Activated T-helper 2 cell treated with anti-CD3 and anti-CD28 coated beads, Interferon-gamma antibody, Interleukin-2, Interleukin-4, amounts not matched to agents 10 μg/mL and 5 μg/mL and 100 μg/mL, durations not matched to agents 14 hours and 24 hours and 36 hours (primary cell): Measurements from ENCODE around the gene GHRL. TPM values are rescaled to one million over a fixed set of nuclear protein-coding genes. Genes with fewer than 3 reads are reported as not detected.
A peak's percentile ranks its signal among the peaks of the same experiment; 100 is the strongest.

Source experiments
- DNase-seq: peaks from one replicate; pipeline ENCODE4 v3.0.0; 2021; ENCODE audit warnings: low spot score
- H3K27ac Mint-ChIP-seq: one replicate; pipeline ENCODE4 v1.8.0; 2021; ENCODE audit warnings: mixed read lengths
- H3K27me3 Mint-ChIP-seq: one replicate; pipeline ENCODE4 v1.8.0; 2021; ENCODE audit warnings: low read depth, mixed read lengths
- H3K36me3 Mint-ChIP-seq: one replicate; pipeline ENCODE4 v1.8.0; 2021; ENCODE audit warnings: low read depth, mixed read lengths
- H3K4me1 Mint-ChIP-seq: one replicate; pipeline ENCODE4 v1.8.0; 2021; ENCODE audit warnings: low read depth, mixed read lengths
- H3K4me3 Mint-ChIP-seq: one replicate; pipeline ENCODE4 v1.8.0; 2021; ENCODE audit warnings: low read depth, mild to moderate bottlenecking, moderate library complexity, mixed read lengths
- H3K9me3 Mint-ChIP-seq: one replicate; pipeline ENCODE4 v1.8.0; 2021; ENCODE audit warnings: mixed read lengths
- intact Hi-C: fragments of 100-400 bp; cut with micrococcal nuclease; formaldehyde crosslinking; loops from one replicate; pipeline ENCODE4 v1.15.1; 2023
- total RNA-seq: library from RNA; stranded (reverse); gene quantifications from 2 replicates; pipeline ENCODE4 v1.2.3, GENCODE V29; 2022

The GHRL gene
- total RNA-seq, 1 donor from 2014 or later, result 0.98 TPM

- Mint-ChIP-seq H3K4me1 (peaks cover 3% of the 10 kb centered on the region), H3K36me3 (no peaks in the 10 kb centered on the region), H3K27me3 (peaks cover 6% of the 10 kb centered on the region), H3K27ac (no peak overlapping the region), H3K9me3 (no peaks in the 10 kb centered on the region), H3K4me3 (no peak overlapping the region)
- intact Hi-C loops, result no loop called here
- no peak for DNase-seq
Measured at GRCh38 chr3:10334459-10334858, 41.7 kb upstream of the GHRL start.

- H3K9me3 Mint-ChIP-seq, result no peaks in the 10 kb centered on the region
- H3K27ac Mint-ChIP-seq, result no peak overlapping the region
- H3K27me3 Mint-ChIP-seq, result peaks cover 10% of the 10 kb centered on the region
- no peak overlapping the region for H3K4me3 Mint-ChIP-seq
- intact Hi-C loops, result no loop called here
- peaks cover 3% of the 10 kb centered on the region for H3K4me1 Mint-ChIP-seq
- no peaks in the 10 kb centered on the region for H3K36me3 Mint-ChIP-seq
- DNase-seq, result no peak
Measured at GRCh38 chr3:10334042-10334441, 41.3 kb upstream of the GHRL start.

GRCh38 chr3:10333349-10333650, 40.6 kb upstream of the GHRL start:
- Mint-ChIP-seq H3K36me3 (no peaks in the 10 kb centered on the region), H3K9me3 (no peaks in the 10 kb centered on the region), H3K27me3 (peaks cover 15% of the 10 kb centered on the region), H3K27ac (no peak overlapping the region), H3K4me1 (peaks cover 3% of the 10 kb centered on the region), H3K4me3 (no peak overlapping the region)
- intact Hi-C loops, result no loop called here
- DNase-seq, result no peak

DNA sequence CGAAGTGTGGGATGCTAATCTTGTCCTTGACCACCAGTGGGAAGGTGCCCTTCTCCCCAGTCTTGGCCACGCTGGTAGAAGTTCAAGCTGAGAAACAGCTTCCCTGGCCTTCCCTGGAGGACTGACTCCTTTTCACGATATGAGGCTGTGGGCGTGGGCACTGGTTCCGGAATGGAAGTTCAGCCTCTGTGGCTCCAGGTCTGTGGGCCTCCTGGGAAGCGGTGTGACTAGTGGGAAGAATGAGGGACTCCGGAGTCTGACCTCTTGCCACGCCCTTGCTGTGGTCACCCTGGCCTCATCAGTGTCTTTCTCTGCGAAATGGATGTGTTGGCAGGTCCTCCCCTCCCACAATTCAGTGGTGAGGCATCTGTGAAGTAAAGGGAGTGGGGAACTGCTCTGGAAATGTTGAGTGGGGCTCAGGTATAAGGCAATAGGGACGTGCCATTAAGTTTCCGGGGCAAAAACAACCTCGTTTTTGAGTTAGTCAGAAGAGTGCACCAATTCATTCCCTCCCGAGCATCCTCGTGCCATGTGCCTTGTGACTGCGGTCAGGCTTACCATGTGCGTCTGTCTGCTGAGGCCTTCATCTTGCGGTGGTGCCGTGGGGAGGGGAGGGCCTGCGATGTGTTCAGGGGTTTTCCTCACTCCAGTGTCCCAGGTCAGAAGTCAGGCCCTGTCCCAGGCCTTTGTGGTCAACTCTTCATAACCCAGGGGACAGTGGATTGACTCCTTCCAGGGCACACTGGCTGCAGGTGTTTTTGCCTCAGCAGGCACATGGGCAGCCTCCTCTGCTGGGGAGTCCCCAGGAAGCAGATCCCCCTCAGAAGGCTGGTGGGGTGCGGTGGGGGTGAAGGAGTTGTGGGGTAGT, 40.0 kb upstream of the GHRL start:
- Mint-ChIP-seq H3K4me3 (no peak overlapping the region), H3K9me3 (no peaks in the 10 kb centered on the region)
- intact Hi-C loops, result no loop called here

DNA sequence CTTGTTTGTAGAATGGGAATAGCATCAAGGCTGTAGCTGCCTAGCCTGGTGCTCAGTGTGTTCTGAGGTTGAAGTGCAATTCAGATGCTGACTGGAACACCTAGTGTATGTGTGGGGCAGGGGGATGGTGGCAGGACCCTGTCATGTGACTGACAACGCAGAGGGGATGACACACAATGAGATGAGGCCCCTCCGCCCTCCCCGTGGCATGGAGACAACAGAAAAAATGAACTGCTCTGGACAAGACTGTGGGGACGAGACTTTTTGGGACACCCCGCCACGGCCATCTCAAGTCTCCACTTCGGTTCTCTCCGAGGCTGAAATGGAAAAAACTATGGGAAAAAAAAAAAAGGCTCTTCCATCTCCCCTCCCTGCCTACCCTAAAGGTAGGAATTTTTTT, 38.6 kb upstream of the GHRL start:
- H3K27me3 Mint-ChIP-seq, result peaks cover 23% of the 10 kb centered on the region

More for the DNA sequence above, 40.0 kb upstream of the GHRL start:
- Mint-ChIP-seq H3K4me1 (peaks cover 3% of the 10 kb centered on the region), H3K27me3 (peaks cover 16% of the 10 kb centered on the region), H3K27ac (no peak overlapping the region), H3K36me3 (no peaks in the 10 kb centered on the region)
- no peak for DNase-seq

DNA sequence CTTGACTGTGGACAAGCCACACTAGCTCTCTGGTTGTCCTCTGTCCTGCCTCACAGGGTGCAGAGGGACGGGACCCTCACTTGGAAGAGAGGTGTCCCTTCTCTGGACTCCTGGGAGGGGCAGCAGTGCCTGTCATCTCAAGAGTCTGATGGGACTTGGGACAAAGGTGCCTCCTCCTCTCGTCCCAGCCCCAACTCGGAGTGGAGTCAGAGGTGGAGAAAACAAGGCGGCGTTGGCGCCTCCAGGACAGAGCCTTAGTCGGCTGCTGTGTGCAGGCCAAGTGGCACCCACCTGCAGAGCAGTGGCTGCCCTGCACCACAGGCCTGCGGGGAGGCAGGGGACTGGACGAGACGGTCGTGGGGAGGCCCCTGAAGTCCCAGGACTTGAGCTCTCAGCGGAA, 37.6 kb upstream of the GHRL start:
- Mint-ChIP-seq H3K27me3 (peaks cover 25% of the 10 kb centered on the region), H3K27ac (no peak overlapping the region), H3K9me3 (no peaks in the 10 kb centered on the region), H3K4me1 (peaks cover 3% of the 10 kb centered on the region), H3K36me3 (no peaks in the 10 kb centered on the region), H3K4me3 (no peak overlapping the region)
- intact Hi-C loops, result no loop called here
- DNase-seq, result no peak

More for the DNA sequence above, 38.6 kb upstream of the GHRL start:
- H3K36me3 Mint-ChIP-seq, result no peaks in the 10 kb centered on the region
- H3K27ac Mint-ChIP-seq, result no peak overlapping the region
- peaks cover 3% of the 10 kb centered on the region for H3K4me1 Mint-ChIP-seq
- no peak overlapping the region for H3K4me3 Mint-ChIP-seq
- intact Hi-C loops, result no loop called here
- DNase-seq, result no peak
- no peaks in the 10 kb centered on the region for H3K9me3 Mint-ChIP-seq

DNA sequence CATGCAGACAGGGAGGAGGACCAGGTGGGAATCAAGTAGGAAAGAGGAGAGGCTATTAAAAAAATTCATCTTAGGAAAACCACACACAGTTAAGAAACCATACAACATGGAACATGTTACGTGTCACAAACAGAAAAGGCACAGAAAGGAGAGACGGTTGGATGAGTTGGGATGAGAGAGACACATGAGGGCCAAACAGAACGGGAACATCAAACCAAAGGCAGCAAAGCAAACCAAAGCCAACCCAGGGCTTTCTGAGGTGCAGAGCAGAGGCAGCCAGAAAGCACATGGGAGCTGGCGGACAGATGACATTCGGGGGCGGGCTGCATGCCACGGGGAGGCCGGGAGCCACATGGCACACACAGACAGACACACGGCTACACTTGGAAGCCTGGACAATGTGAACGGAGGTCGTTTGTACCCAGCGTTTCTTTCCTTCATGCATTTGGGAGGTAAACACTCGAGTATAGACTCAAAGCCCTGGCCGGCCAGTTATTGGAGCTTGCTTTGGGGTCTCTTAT, 36.8 kb upstream of the GHRL start:
- no peaks in the 10 kb centered on the region for H3K4me1 Mint-ChIP-seq
- H3K36me3 Mint-ChIP-seq, result no peaks in the 10 kb centered on the region
- H3K27ac Mint-ChIP-seq, result no peak overlapping the region
- H3K9me3 Mint-ChIP-seq, result no peaks in the 10 kb centered on the region
- intact Hi-C loops, result no loop called here
- no peak overlapping the region for H3K4me3 Mint-ChIP-seq
- no peak for DNase-seq
- H3K27me3 Mint-ChIP-seq, result peaks cover 31% of the 10 kb centered on the region

GRCh38 chr3:10328460-10329071, 35.8 kb upstream of the GHRL start:
- Mint-ChIP-seq H3K4me3 (no peak overlapping the region), H3K36me3 (no peaks in the 10 kb centered on the region), H3K27ac (no peak overlapping the region), H3K27me3 (peaks cover 34% of the 10 kb centered on the region), H3K4me1 (no peaks in the 10 kb centered on the region), H3K9me3 (no peaks in the 10 kb centered on the region)
- intact Hi-C loops, result no loop called here
- no peak for DNase-seq

GRCh38 chr3:10327592-10327991, 34.8 kb upstream of the GHRL start:
- H3K9me3 Mint-ChIP-seq, result no peaks in the 10 kb centered on the region
- DNase-seq, result no peak
- no peaks in the 10 kb centered on the region for H3K36me3 Mint-ChIP-seq
- H3K27me3 Mint-ChIP-seq, result peaks cover 34% of the 10 kb centered on the region
- no peak overlapping the region for H3K4me3 Mint-ChIP-seq
- intact Hi-C loops, result no loop called here
- no peak overlapping the region for H3K27ac Mint-ChIP-seq
- H3K4me1 Mint-ChIP-seq, result no peaks in the 10 kb centered on the region

DNA sequence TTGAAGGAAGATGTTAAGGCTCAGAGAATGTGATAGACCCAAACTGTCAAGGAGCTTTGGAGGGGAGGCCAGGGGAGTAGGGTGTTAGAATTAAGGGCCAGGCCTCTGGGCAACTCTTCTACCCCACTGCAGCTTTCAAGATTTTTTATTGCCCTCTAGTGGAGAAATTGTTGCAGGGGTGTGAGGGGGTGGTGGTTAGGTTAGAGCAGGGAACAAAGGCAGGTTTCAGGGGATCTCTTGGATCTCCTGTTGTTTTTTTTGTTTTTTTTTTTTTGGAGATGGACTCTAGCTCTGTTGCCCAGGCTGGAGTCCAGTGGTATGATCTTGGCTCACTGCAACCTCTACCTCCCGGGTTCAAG, 29.6 kb upstream of the GHRL start:
- peaks cover 21% of the 10 kb centered on the region for H3K36me3 Mint-ChIP-seq
- intact Hi-C loops, result loop anchor here (1.0 to 5.0 kb wide), 5 partner anchors 205 to 1360 kb away; partner anchors contain the start of genes BRK1, BRPF1, CRELD1 and FANCD2
- H3K9me3 Mint-ChIP-seq, result no peaks in the 10 kb centered on the region
- H3K27ac Mint-ChIP-seq, result no peak overlapping the region
- DNase-seq, result no peak
- peaks cover 15% of the 10 kb centered on the region for H3K27me3 Mint-ChIP-seq
- peaks cover 14% of the 10 kb centered on the region for H3K4me1 Mint-ChIP-seq
- H3K4me3 Mint-ChIP-seq, result no peak overlapping the region

GRCh38 chr3:10321630-10322351, 29.0 kb upstream of the GHRL start:
- H3K27me3 Mint-ChIP-seq, result peaks cover 14% of the 10 kb centered on the region
- H3K4me3 Mint-ChIP-seq, result peak overlapping the region; percentile 93
- no peaks in the 10 kb centered on the region for H3K9me3 Mint-ChIP-seq
- peaks cover 14% of the 10 kb centered on the region for H3K4me1 Mint-ChIP-seq
- peaks cover 24% of the 10 kb centered on the region for H3K36me3 Mint-ChIP-seq
- DNase-seq, result no peak
- H3K27ac Mint-ChIP-seq, result peak overlapping the region; percentile 79
- intact Hi-C loops, result loop anchor here (1.0 to 5.0 kb wide), 6 partner anchors 204 to 1359 kb away; partner anchors contain the start of genes BRK1, BRPF1, CRELD1 and FANCD2

- intact Hi-C loops, result loop anchor here (5.0 kb wide), 4 partner anchors 203 to 1358 kb away; partner anchors contain the start of genes BRK1, BRPF1, CRELD1 and RAD18
- H3K36me3 Mint-ChIP-seq, result peaks cover 32% of the 10 kb centered on the region
- peak overlapping the region; percentile 89 for H3K27ac Mint-ChIP-seq
Measured at GRCh38 chr3:10320320-10320677, 27.6 kb upstream of the GHRL start.

More at GRCh38 chr3:10320320-10320677, 27.6 kb upstream of the GHRL start:
- peaks cover 8% of the 10 kb centered on the region for H3K27me3 Mint-ChIP-seq
- H3K4me3 Mint-ChIP-seq, result peak overlapping the region; percentile 93
- DNase-seq, result no peak
- H3K4me1 Mint-ChIP-seq, result peaks cover 14% of the 10 kb centered on the region
- no peaks in the 10 kb centered on the region for H3K9me3 Mint-ChIP-seq
